Transverse colon (tissue), 4 donors: ENCODE results near the gene MRFAP1L1. TPM values are rescaled to one million over a fixed set of nuclear protein-coding genes. Genes with fewer than 3 reads are reported as not detected.

Source experiments
- DNase-seq: peaks from one replicate; pipeline ENCODE4 v3.0.0-alpha.2; 2019
- H3K27ac ChIP-seq, 4 donors: fragments of 200-600 bp; sonication (generic); 2 replicates each; pipeline ENCODE4 v1.5.1; 2016 to 2018; ENCODE audit warnings: inconsistent platforms in 4 of 4
- H3K27me3 ChIP-seq: fragments of 200-600 bp; sonication (generic); 2 replicates; pipeline ENCODE4 v1.5.1; 2017; ENCODE audit warnings: inconsistent platforms
- H3K36me3 ChIP-seq, 4 donors: fragments of 200-600 bp; sonication (generic); 2 replicates each; pipeline ENCODE4 v1.5.1; 2017 to 2019; ENCODE audit warnings: inconsistent platforms in 4 of 4
- H3K4me1 ChIP-seq, 4 donors: fragments of 200-600 bp; sonication (generic); 2 replicates each; pipeline ENCODE4 v1.5.1; 2017 to 2020; ENCODE audit warnings: inconsistent platforms in 4 of 4
- H3K4me3 ChIP-seq, 4 donors: fragments of 200-600 bp; sonication (generic); 1 replicate in 1 of 4; 2 replicates in 3 of 4; pipeline versions ENCODE4 v1.5.1 to v1.6.1; 2017 to 2019; ENCODE audit warnings: inconsistent platforms in 4 of 4
- H3K9me3 ChIP-seq, 2 donors: fragments of 200-600 bp; sonication (generic); 2 replicates each; pipeline ENCODE4 v1.5.1; 2017 to 2019; ENCODE audit warnings: inconsistent platforms in 2 of 2
- EP300 ChIP-seq: sonication (generic); formaldehyde crosslinking; IDR thresholded peaks from one replicate; pipeline ENCODE4 v1.6.1; 2017; ENCODE audit warnings: antibody characterized with exemption, low read depth
- POLR2A ChIP-seq: fragments of 450-650 bp; IDR thresholded peaks from one replicate; pipeline ENCODE4 v1.6.1; 2016; ENCODE audit warnings: antibody characterized with exemption, mild to moderate bottlenecking, moderate library complexity
- POLR2AphosphoS5 ChIP-seq, 3 donors: sonication (generic); formaldehyde crosslinking; IDR thresholded peaks; one replicate each; pipeline ENCODE4 v1.6.1; 2016; ENCODE audit warnings: antibody characterized with exemption in 3 of 3
- WGBS, 2 donors: methylation state at CpG; one replicate each; pipeline ENCODE4 v1.1.5; 2018; ENCODE audit warnings: low coverage in 1 of 2; 5-methylcytosine and 5-hydroxymethylcytosine counted together
- in situ Hi-C, 4 donors: fragments of 200-750 bp; cut with MboI; loops; one replicate each; pipeline versions ENCODE4 v1.15.0 to v1.15.1; 2017; ENCODE audit warnings: low sequenced_read_pairs in 3 of 4, low pct_ligation_motif_present in 1 of 4, low pct_unique_long_range_greater_than_20kb in 1 of 4
- intact Hi-C: fragments of 100-400 bp; cut with DNase I; formaldehyde crosslinking; loops from one replicate; pipeline ENCODE4 v1.15.1; 2023; ENCODE audit warnings: low total_unique reads
- total RNA-seq, 4 donors: library from RNA; depleted of rRNA; stranded (reverse); fragments of >200 nt; gene quantifications; one replicate each; pipeline ENCODE4 v1.1.0, GENCODE V29; 2016
- TF ChIP-seq, protein P1 (sequence below), 5 experiments: fragments of 200-600 bp in 3 of 5; fragments of 450-650 bp in 2 of 5; sonication (generic) in 3 of 5; IDR thresholded peaks; 1 replicate in 2 of 5; 2 replicates in 3 of 5; pipeline ENCODE4 v1.5.1; 2016 to 2017; ENCODE audit warnings: antibody characterized with exemption in 5 of 5, inconsistent platforms in 3 of 5, mild to moderate bottlenecking in 2 of 5, moderate library complexity in 1 of 5

Gene MRFAP1L1
- total RNA-seq, 4 donors from 2014 or later: 18.3 to 51.0 (median 30.3) TPM

DNA sequence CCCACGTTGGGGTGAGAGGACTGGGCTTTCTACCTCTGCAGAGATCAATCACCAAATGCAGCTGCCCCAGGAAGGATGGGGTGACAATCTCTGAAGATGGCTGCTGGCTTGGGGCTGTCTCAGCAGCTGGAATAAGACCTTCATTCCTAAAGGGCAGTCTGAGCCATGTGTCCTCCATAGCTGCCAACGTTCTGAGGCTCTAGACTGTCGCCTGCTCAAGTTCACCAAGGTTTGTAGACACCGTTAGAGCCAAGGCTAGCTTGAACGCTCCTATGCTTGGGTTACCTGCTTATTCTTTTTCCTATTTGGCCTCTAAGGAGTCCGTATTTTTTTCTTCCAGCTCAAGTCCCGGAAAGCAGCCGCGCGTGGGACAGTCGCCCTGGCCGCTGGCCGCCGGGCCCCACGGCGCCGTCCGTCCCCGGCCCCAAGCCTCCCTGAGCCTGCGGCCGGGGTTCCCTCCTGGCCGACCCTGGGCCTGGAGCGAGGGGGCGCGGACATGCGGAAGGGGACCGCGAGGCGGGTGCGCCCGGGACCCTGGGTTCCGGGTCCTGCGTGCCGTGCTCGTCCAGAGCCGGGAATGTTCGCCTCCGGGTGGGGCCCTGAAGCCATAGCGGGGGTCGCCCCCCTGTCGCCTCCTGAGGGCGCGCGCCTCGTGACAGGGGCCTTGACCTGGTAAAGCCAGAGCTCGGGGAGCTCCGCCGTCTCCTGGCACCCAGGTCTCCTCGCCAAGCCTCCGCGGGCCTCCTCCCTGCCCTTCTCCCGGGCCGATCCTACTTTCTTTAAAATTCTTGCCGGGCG is 45.9 kb downstream of the MRFAP1L1 start:
- in situ Hi-C loops: no loop called here

DNA sequence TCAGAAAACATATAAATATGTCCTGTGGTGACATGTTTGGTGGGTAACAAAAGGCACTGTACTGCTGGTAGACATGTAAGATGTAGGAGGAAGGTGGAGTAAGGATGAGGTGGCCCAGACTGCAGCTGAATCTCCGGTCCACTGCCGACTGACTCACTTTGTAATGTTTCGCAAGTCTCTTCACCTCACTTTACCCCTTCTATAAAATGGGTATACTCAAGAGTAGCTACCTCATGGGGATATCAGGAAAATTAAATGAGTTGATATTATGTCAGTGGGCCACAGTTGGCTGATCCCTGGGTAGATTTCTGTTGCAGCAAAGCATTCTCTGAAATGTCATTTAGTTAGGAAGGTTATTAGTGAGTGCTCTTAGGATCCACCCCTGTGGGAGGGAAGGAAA is 47.1 kb downstream of the MRFAP1L1 start:
- no peak for DNase-seq

More for the DNA sequence above, 45.9 kb downstream of the MRFAP1L1 start:
- DNase-seq: no peak
- peak overlapping the region; percentile 11 to 35 (median 26) for H3K4me3 ChIP-seq
- peaks cover 32% of the 10 kb centered on the region for H3K27me3 ChIP-seq
- H3K36me3 ChIP-seq: no peaks in the 10 kb centered on the region
- peaks cover 0 to 14% (median 6%) of the 10 kb centered on the region in 4 donors for H3K4me1 ChIP-seq
- TF ChIP-seq POLR2AphosphoS5 (IDR thresholded peaks at IDR 0.05): no peak
- TF ChIP-seq EP300: no peak
- TF ChIP-seq, protein P1, sequence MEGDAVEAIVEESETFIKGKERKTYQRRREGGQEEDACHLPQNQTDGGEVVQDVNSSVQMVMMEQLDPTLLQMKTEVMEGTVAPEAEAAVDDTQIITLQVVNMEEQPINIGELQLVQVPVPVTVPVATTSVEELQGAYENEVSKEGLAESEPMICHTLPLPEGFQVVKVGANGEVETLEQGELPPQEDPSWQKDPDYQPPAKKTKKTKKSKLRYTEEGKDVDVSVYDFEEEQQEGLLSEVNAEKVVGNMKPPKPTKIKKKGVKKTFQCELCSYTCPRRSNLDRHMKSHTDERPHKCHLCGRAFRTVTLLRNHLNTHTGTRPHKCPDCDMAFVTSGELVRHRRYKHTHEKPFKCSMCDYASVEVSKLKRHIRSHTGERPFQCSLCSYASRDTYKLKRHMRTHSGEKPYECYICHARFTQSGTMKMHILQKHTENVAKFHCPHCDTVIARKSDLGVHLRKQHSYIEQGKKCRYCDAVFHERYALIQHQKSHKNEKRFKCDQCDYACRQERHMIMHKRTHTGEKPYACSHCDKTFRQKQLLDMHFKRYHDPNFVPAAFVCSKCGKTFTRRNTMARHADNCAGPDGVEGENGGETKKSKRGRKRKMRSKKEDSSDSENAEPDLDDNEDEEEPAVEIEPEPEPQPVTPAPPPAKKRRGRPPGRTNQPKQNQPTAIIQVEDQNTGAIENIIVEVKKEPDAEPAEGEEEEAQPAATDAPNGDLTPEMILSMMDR (IDR thresholded peaks at IDR 0.05): no peak
- TF ChIP-seq POLR2A: no peak
- no peaks in the 10 kb centered on the region for H3K9me3 ChIP-seq
- intact Hi-C loops: no loop called here
- H3K27ac ChIP-seq: no peak overlapping the region
- WGBS, 2 donors: 25 to 31% methylated on average over 4 to 40 of the region's 55 CpGs

DNA sequence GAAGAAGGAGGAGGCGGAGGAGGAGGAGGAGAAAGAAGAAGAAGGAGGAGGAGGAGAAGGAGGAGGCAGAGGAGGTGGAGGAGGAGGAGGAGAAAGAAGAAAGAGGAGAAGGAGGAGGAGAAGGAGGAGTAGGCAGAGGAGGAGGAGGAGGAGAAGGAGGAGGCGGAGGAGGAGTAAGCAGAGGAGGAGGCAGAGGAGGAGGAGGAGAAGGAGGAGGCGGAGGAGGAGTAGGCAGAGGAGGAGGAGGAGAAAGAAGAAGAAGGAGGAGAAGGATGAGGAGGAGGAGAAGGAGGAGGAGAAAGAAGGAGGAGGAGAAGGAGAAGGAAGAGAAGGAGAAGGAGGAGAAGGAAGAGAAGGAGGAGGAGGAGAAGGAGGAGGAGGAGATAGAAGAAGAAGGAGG is 49.2 kb downstream of the MRFAP1L1 start:
- TF ChIP-seq, protein P1 (IDR thresholded peaks at IDR 0.05): no peak
- TF ChIP-seq EP300 (no peak), POLR2A (no peak), POLR2AphosphoS5 (IDR thresholded peaks at IDR 0.05) (no peak)

More for the DNA sequence above, 47.1 kb downstream of the MRFAP1L1 start:
- Histone ChIP-seq H3K27me3 (peaks cover 40% of the 10 kb centered on the region), H3K9me3 (no peaks in the 10 kb centered on the region), H3K27ac (no peak overlapping the region), H3K4me1 (peaks cover 0 to 20% (median 7%) of the 10 kb centered on the region in 4 donors), H3K4me3 (no peak overlapping the region), H3K36me3 (no peaks in the 10 kb centered on the region)
- TF ChIP-seq POLR2A: no peak
- no peak for TF ChIP-seq EP300
- TF ChIP-seq, protein P1 (IDR thresholded peaks at IDR 0.05): no peak
- no peak for TF ChIP-seq POLR2AphosphoS5 (IDR thresholded peaks at IDR 0.05)
- intact Hi-C loops: no loop called here
- WGBS, 2 donors: 92% methylated on average over 3 of the region's 3 CpGs; no CpG with 5 or more reads in 1 of the 2 donors
- in situ Hi-C loops: no loop called here

DNA sequence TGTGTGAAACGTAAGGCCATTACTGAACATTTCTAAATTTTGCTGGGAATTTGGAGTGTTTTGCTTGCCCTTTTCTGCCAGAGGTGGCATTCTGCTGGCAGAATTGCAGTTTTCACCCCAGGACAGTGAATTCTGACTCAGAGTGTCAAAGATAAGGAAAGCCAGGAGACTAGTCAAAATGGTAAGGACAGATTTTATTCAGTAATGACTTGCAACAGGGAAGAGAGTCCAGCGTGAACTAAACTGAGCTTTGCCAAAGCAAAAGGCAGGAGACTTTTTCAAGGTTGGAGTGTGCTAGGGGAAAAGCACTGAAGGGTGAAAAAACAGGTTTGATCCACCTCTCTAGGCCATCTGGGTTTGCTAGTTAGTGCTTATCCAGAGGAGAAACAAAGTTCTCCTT is 49.8 kb downstream of the MRFAP1L1 start:
- Histone ChIP-seq H3K4me3 (no peak overlapping the region), H3K27ac (no peak overlapping the region), H3K4me1 (peaks cover 0 to 20% (median 7%) of the 10 kb centered on the region in 4 donors), H3K27me3 (peaks cover 40% of the 10 kb centered on the region), H3K9me3 (no peaks in the 10 kb centered on the region), H3K36me3 (no peaks in the 10 kb centered on the region)
- DNase-seq: no peak
- intact Hi-C loops (no loop called here), in situ Hi-C loops (no loop called here)
- WGBS, 2 donors: 85 to 88% methylated on average over 1 to 2 of the region's 2 CpGs
- no peak for TF ChIP-seq POLR2AphosphoS5 (IDR thresholded peaks at IDR 0.05)
- TF ChIP-seq EP300: no peak
- TF ChIP-seq, protein P1 (IDR thresholded peaks at IDR 0.05): no peak
- TF ChIP-seq POLR2A: no peak

More for the DNA sequence above, 49.2 kb downstream of the MRFAP1L1 start:
- WGBS, 2 donors: 92 to 94% methylated on average over 3 of the region's 3 CpGs
- intact Hi-C loops: no loop called here
- DNase-seq: no peak
- peaks cover 40% of the 10 kb centered on the region for H3K27me3 ChIP-seq
- peaks cover 0 to 20% (median 7%) of the 10 kb centered on the region in 4 donors for H3K4me1 ChIP-seq
- in situ Hi-C loops: no loop called here
- H3K9me3 ChIP-seq: no peaks in the 10 kb centered on the region
- no peak overlapping the region for H3K4me3 ChIP-seq
- no peak overlapping the region for H3K27ac ChIP-seq
- H3K36me3 ChIP-seq: no peaks in the 10 kb centered on the region
